CD4-positive, alpha-beta T cell treated with Interleukin-2 at 100 ng/mL for 4 hours (primary cell): ENCODE data around the gene CARD16.

Source experiments
- DNase-seq: peaks from one replicate; pipeline ENCODE4 v3.0.0-alpha.2; 2020; ENCODE audit warnings: low spot score

CARD16 gene

DNA sequence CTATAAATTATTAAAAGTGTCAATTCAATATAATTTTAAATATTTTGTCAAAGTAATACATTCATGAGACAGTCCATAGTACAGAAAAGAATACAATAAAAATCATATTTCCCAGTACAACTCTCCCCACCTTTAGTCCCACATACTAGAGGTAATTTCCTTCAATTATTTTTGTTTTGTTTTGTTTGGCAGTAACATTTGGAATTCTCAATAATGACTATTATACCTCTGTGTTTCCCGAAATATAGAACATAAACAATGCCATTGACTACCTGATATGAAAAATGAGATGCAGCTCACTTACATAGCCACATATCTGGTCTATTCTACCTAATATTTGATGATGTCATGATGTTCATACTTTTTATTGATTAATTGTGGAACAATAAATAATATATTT lies 52.4 kb downstream of the CARD16 start:
- no peak for DNase-seq

DNA sequence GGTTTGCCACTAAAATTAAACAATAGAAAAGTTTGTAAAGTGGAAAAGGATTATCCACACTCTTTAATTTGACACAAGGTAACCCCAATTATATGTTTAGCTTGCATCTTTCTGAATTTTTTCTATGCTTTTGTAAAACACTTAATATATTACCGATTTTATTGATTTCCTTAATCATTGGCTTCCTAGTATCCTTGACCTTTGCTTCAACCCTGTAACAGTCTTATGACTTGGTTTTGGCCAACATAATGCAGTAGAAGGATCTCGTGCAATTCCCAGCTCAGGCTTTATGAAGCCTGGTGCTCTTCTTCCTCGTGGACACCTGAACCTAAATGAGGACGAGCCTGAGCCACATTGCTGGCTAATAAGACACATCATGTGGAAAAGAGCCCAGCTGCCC lies 53.1 kb downstream of the CARD16 start:
- DNase-seq: no peak
